GM12878 (cell line): ENCODE measurements around the gene AIF1. TPM values are rescaled to one million over a fixed set of nuclear protein-coding genes. Genes with fewer than 3 reads are reported as not detected.

Experiments
- ATAC-seq: fragments of 200-7000 bp; cut with Tn5 transposase; 3 replicates; pipeline ENCODE4 v1.9.1; 2020; ENCODE audit warnings: mild to moderate bottlenecking, moderate library complexity
- BruUV-seq: library from RNA; stranded (reverse); fragments of 400-500 nt; replicated peaks from 2 replicates; lab custom pipeline; 2021; lab: Mats Ljungman, UMichigan
- CTCF ChIA-PET: fragments of 300-600 bp; sonication (Branson Sonifier 250); formaldehyde crosslinking; extraction: SDS; loops from one replicate; lab custom pipeline; 2021; ENCODE audit warnings: inconsistent platforms; lab: Yijun Ruan, JAX
- POLR2A ChIA-PET: fragments of 350-600 bp; formaldehyde crosslinking; extraction: SDS; loops from one replicate; lab custom pipeline; 2021; ENCODE audit warnings: inconsistent platforms; lab: Charles Lee
- RAD21 ChIA-PET: fragments of 300-600 bp; sonication (Branson Sonifier 250); formaldehyde crosslinking; loops from one replicate; lab custom pipeline; 2023; ENCODE audit warnings: antibody characterized with exemption; ENCODE audit not compliant: unreplicated experiment; lab: Charles Lee
- SMC1A ChIA-PET: fragments of 300-600 bp; sonication (Branson Sonifier 250); formaldehyde crosslinking; loops from one replicate; lab custom pipeline; 2023; ENCODE audit not compliant: unreplicated experiment, uncharacterized antibody; lab: Charles Lee
- DNase-seq: peaks from one replicate; pipeline ENCODE4 v3.0.0-alpha.2; 2011; ENCODE audit warnings: low read depth, low spot score
- FAIRE-seq: peaks from 3 replicates; lab custom pipeline; 2011; peaks lifted over from hg19 to GRCh38; lab: Jason Lieb, UNC
- H2AFZ ChIP-seq: 2 replicates; pipeline ENCODE4 v1.6.0; 2011; ENCODE audit warnings: low read depth, low read length, control low read depth; ENCODE audit not compliant: control insufficient read depth
- H3K27ac ChIP-seq: 2 replicates; pipeline ENCODE4 v1.5.1; 2011; ENCODE audit warnings: control low read depth; ENCODE audit not compliant: control insufficient read depth, insufficient read depth
- H3K27me3 ChIP-seq, 2 experiments: replicated peaks in 1 of 2; 2 replicates each; pipeline versions ENCODE4 v1.6.0 to v1.6.1; 2011; ENCODE audit warnings: low read length in 1 of 2; ENCODE audit not compliant: control insufficient read depth in 2 of 2, insufficient read depth in 2 of 2
- H3K36me3 ChIP-seq, 2 experiments: 2 replicates each; pipeline ENCODE4 v1.5.1; 2011; ENCODE audit warnings: low read length in 1 of 2; ENCODE audit not compliant: control insufficient read depth in 2 of 2, insufficient read depth in 2 of 2
- H3K4me1 ChIP-seq: 2 replicates; pipeline ENCODE4 v1.6.1; 2011; ENCODE audit warnings: mild to moderate bottlenecking, low read length, moderate library complexity, mixed read lengths; ENCODE audit not compliant: control insufficient read depth, insufficient read depth
- H3K4me2 ChIP-seq: 2 replicates; pipeline ENCODE4 v1.6.0; 2011; ENCODE audit warnings: control low read depth; ENCODE audit not compliant: control insufficient read depth, insufficient read depth
- H3K4me3 ChIP-seq: fragments of 200-600 bp; sonication (generic); 2 replicates; pipeline ENCODE4 v1.5.1; 2016
- H3K79me2 ChIP-seq: 2 replicates; pipeline ENCODE4 v1.6.0; 2011; ENCODE audit warnings: low read length; ENCODE audit not compliant: control insufficient read depth, insufficient read depth
- H3K9ac ChIP-seq: 2 replicates; pipeline ENCODE4 v1.8.0; 2011; ENCODE audit warnings: low read length, control low read depth, mixed read lengths; ENCODE audit not compliant: control insufficient read depth, insufficient read depth
- H3K9me3 ChIP-seq: replicated peaks from 3 replicates; pipeline ENCODE4 v1.5.1; 2011; ENCODE audit warnings: mild to moderate bottlenecking, low read length; ENCODE audit not compliant: control insufficient read depth, insufficient read depth
- H4K20me1 ChIP-seq: 2 replicates; pipeline ENCODE4 v1.6.0; 2011; ENCODE audit not compliant: control insufficient read depth, insufficient read depth
- ATF2 ChIP-seq: IDR thresholded peaks from 2 replicates; pipeline ENCODE4 v1.6.1; 2012; ENCODE audit warnings: low read length, inconsistent platforms
- ATF7 ChIP-seq: fragments of 450-650 bp; IDR thresholded peaks from 2 replicates; pipeline ENCODE4 v1.6.1; 2016; ENCODE audit warnings: low read depth, mild to moderate bottlenecking
- CBX5 ChIP-seq: sonication (generic); IDR thresholded peaks from 2 replicates; pipeline ENCODE4 v1.6.1; 2016; ENCODE audit warnings: low read depth, moderate library complexity, mild to moderate bottlenecking, inconsistent platforms
- CHD4 ChIP-seq: fragments of 200-600 bp; sonication (generic); IDR thresholded peaks from 2 replicates; pipeline ENCODE4 v1.6.1; 2016; ENCODE audit warnings: mild to moderate bottlenecking
- CREB1 ChIP-seq: IDR thresholded peaks from 2 replicates; pipeline ENCODE4 v1.6.1; 2012; ENCODE audit warnings: low read depth, mild to moderate bottlenecking, inconsistent platforms
- DPF2 ChIP-seq: fragments of 450-650 bp; IDR thresholded peaks from 2 replicates; pipeline ENCODE4 v1.6.1; 2017; ENCODE audit warnings: mild to moderate bottlenecking
- IRF4 ChIP-seq: IDR thresholded peaks from 2 replicates; pipeline ENCODE4 v1.6.1; 2011; ENCODE audit warnings: low read depth, low read length
- KDM1A ChIP-seq: fragments of 200-600 bp; sonication (generic); IDR thresholded peaks from 2 replicates; pipeline ENCODE4 v1.6.1; 2016; ENCODE audit warnings: borderline replicate concordance
- NFXL1 ChIP-seq: fragments of 450-650 bp; IDR thresholded peaks from 2 replicates; pipeline ENCODE4 v1.6.1; 2017; ENCODE audit warnings: antibody characterized with exemption, mild to moderate bottlenecking, borderline replicate concordance
- NFYB ChIP-seq: IDR thresholded peaks from 2 replicates; pipeline ENCODE4 v1.6.1; 2011; ENCODE audit warnings: low read depth, mild to moderate bottlenecking, low read length, improper control_type of control experiment, moderate library complexity; ENCODE audit not compliant: insufficient read depth
- NR2C2 ChIP-seq: IDR thresholded peaks from 2 replicates; pipeline ENCODE4 v1.6.1; 2011; ENCODE audit warnings: borderline replicate concordance, low read depth; ENCODE audit not compliant: control insufficient read depth, insufficient read length
- RAD51 ChIP-seq: fragments of 450-650 bp; IDR thresholded peaks from 2 replicates; pipeline ENCODE4 v1.6.1; 2016; ENCODE audit warnings: moderate library complexity, mild to moderate bottlenecking, inconsistent platforms
- SIX5 ChIP-seq: IDR thresholded peaks from 2 replicates; pipeline ENCODE4 v1.6.1; 2011; ENCODE audit warnings: mild to moderate bottlenecking, low read depth, low read length, moderate library complexity; ENCODE audit not compliant: severe bottlenecking
- TCF12 ChIP-seq: IDR thresholded peaks from 2 replicates; pipeline ENCODE4 v1.6.1; 2011; ENCODE audit warnings: low read depth, mild to moderate bottlenecking, low read length
- ZNF274 ChIP-seq: IDR thresholded peaks from one replicate; pipeline ENCODE4 v1.8.0; 2011; ENCODE audit not compliant: insufficient read length, insufficient read depth
- WGBS: methylation state at CpG from one replicate; pipeline ENCODE4 v1.1.6; 2016; ENCODE audit warnings: low lambda C conversion rate; ENCODE audit not compliant: insufficient replicate concordance, insufficient coverage; ENCODE audit errors: missing lambda C conversion rate; 5-methylcytosine and 5-hydroxymethylcytosine counted together
- in situ Hi-C: fragments of 300-500 bp; cut with MboI; formaldehyde crosslinking; loops from 9 replicates; pipeline ENCODE4 v1.14.3; 2018; ENCODE audit warnings: mixed read lengths
- intact Hi-C: fragments of 100-400 bp; cut with micrococcal nuclease; formaldehyde crosslinking; loops from one replicate; pipeline ENCODE4 v1.14.2; 2022; ENCODE audit not compliant: unreplicated experiment
- polyA plus RNA-seq, 11 experiments: library from polyadenylated mRNA; depleted of rRNA in 4 of 11; unstranded in 6 of 11; stranded (reverse) in 5 of 11; fragments of >200 nt; fragmentation: Nextera tagmentation in 4 of 11; fragmentation: Illumina TruSeq in 1 of 11; extraction: Ambion mirVana in 4 of 11; extraction: Trizol in 1 of 11; gene quantifications; 1 replicate in 1 of 11; 2 replicates in 10 of 11; pipeline versions ENCODE4 v1.2.1 to v1.2.3, GENCODE V29; 2011 to 2016; ENCODE audit warnings: inconsistent platforms in 2 of 11, missing spikeins in 2 of 11, low read depth in 1 of 11
- total RNA-seq, 4 experiments: library from RNA; depleted of rRNA in 3 of 4; stranded (reverse); fragments of >200 nt in 3 of 4; fragmentation: Illumina TruSeq in 1 of 4; extraction: Trizol in 1 of 4; gene quantifications; 2 replicates each; pipeline versions ENCODE4 v1.2.1 to v1.2.3, GENCODE V29; 2013 to 2021
- TF ChIP-seq, protein P1 (sequence below): IDR thresholded peaks from 2 replicates; pipeline ENCODE4 v1.6.1; 2012; ENCODE audit warnings: mild to moderate bottlenecking, low read depth, low read length

AIF1 gene
- total and polyA plus RNA-seq, 10 of the 15 experiments (the other 5 are each of a cell fraction or from before 2014, with no cell fraction given) = 1.9 to 256 (median 134) TPM

DNA sequence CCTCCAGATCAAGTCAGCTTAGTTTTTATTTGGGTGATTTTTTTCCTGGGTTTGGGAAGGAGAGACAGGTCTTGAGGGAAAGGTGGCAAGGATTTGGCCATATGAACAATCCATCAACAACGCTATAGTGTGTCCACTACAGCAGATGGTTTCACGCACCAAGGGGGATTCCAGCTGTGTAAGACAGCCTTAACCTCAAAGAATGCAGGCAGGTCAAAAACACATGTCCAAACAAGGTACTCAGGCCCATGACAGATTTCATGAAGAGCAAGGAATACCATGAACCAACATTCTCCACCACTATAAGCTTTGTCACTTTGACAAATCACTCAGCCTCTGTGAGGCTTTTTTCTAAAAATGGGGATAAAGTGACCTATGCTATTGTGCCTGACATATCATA, 2.0 kb downstream of the AIF1 start (continued):
- TF ChIP-seq NR2C2 (no peak), ZNF274 (no peak), CBX5 (no peak)
- TF ChIP-seq, all 136 proteins: peak for 7

GRCh38 chr6:31619805-31620585, 5.0 kb downstream of the AIF1 start:
- in situ Hi-C loops (no loop called here), intact Hi-C loops (loop anchor here (1.0 to 5.0 kb wide), 3 partner anchors 32 to 123 kb away; partner anchors contain the start of genes BAG6 and MICB)
- Histone ChIP-seq H3K9ac (peak overlapping the region; percentile 77), H3K4me3 (peak overlapping the region; percentile 70), H3K4me1 (peaks cover 21% of the 10 kb centered on the region), H3K27me3 (no peaks in the 10 kb centered on the region), H3K79me2 (peaks cover 48% of the 10 kb centered on the region), H2AFZ (peak overlapping the region; percentile 77), H3K36me3 (peaks cover 11 to 20% of the 10 kb centered on the region in 2 experiments; a peak in 3 of 4 replicates), H3K9me3 (no peaks in the 10 kb centered on the region), H4K20me1 (peaks cover 4% of the 10 kb centered on the region; the same call in 1 of the 2 replicates), H3K4me2 (peak overlapping the region; percentile 80), H3K27ac (peak overlapping the region; percentile 98)
- BruUV-seq = TSS peak; percentile 97
- WGBS = 0% methylated on average over 37 of the region's 50 CpGs
- DNase-seq = peak; percentile 96
- SMC1A ChIA-PET = interaction anchor here (0.7 to 1.0 kb wide), 4 partner anchors 10 to 61 kb away, joined by 3 read pairs; partner anchors contain the start of genes GPANK1 and LY6G5C
- POLR2A ChIA-PET = interaction anchor here (0.6 to 1.0 kb wide), 7 partner anchors 40 to 163 kb away, joined by 3 to 4 read pairs (median 3); partner anchors contain the start of genes CLIC1, DDX39B and TNF
- peak; percentile 89 for ATAC-seq
- peak; percentile 94 for FAIRE-seq
- CTCF ChIA-PET = interaction anchor here (0.7 to 1.0 kb wide), 2 partner anchors 22 to 23 kb away, joined by 3 to 4 read pairs; no protein-coding TSS in a partner anchor
- RAD21 ChIA-PET = interaction anchor here (0.5 kb wide), 1 partner anchor 24 kb away, joined by 3 read pairs; no protein-coding TSS in a partner anchor
- TF ChIP-seq IRF4 (no peak), NFYB (peak; percentile 93), NFXL1 (no peak), SIX5 (no peak), CHD4 (no peak), ATF7 (peak; percentile 100), TCF12 (0 out of 2 replicates have a peak, but pooled peaks have one; percentile 35), KDM1A (no peak), CREB1 (peak; percentile 95), RAD51 (0 out of 2 replicates have a peak, but pooled peaks have one; percentile 19), DPF2 (peak; percentile 18; the same call in 1 of the 2 replicates), ATF2 (no peak)
- TF ChIP-seq, protein P1, sequence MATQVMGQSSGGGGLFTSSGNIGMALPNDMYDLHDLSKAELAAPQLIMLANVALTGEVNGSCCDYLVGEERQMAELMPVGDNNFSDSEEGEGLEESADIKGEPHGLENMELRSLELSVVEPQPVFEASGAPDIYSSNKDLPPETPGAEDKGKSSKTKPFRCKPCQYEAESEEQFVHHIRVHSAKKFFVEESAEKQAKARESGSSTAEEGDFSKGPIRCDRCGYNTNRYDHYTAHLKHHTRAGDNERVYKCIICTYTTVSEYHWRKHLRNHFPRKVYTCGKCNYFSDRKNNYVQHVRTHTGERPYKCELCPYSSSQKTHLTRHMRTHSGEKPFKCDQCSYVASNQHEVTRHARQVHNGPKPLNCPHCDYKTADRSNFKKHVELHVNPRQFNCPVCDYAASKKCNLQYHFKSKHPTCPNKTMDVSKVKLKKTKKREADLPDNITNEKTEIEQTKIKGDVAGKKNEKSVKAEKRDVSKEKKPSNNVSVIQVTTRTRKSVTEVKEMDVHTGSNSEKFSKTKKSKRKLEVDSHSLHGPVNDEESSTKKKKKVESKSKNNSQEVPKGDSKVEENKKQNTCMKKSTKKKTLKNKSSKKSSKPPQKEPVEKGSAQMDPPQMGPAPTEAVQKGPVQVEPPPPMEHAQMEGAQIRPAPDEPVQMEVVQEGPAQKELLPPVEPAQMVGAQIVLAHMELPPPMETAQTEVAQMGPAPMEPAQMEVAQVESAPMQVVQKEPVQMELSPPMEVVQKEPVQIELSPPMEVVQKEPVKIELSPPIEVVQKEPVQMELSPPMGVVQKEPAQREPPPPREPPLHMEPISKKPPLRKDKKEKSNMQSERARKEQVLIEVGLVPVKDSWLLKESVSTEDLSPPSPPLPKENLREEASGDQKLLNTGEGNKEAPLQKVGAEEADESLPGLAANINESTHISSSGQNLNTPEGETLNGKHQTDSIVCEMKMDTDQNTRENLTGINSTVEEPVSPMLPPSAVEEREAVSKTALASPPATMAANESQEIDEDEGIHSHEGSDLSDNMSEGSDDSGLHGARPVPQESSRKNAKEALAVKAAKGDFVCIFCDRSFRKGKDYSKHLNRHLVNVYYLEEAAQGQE = 0 out of 2 replicates have a peak, but pooled peaks have one; percentile 10
